ENCODE results near the gene NOBOX.
"Not testable (repeated sequence)": the region's sequence is repeated elsewhere in the genome, so short reads cannot be mapped to it uniquely, and the experiment has no call there.

GRCh38 chr7:144367250-144367649 lies 36.2 kb downstream of the NOBOX start:
- not testable (repeated sequence) for TF ChIP-seq EZH2 (IDR thresholded peaks at IDR 0.05; ENCODE audit: borderline replicate concordance, low read depth, low read length, poor library complexity, severe bottlenecking); CTCF (conservative IDR thresholded peaks at IDR 0.05; ENCODE audit: low read depth, low read length)
